Measurements from ENCODE around the gene RAPGEF4.

Gene RAPGEF4

DNA sequence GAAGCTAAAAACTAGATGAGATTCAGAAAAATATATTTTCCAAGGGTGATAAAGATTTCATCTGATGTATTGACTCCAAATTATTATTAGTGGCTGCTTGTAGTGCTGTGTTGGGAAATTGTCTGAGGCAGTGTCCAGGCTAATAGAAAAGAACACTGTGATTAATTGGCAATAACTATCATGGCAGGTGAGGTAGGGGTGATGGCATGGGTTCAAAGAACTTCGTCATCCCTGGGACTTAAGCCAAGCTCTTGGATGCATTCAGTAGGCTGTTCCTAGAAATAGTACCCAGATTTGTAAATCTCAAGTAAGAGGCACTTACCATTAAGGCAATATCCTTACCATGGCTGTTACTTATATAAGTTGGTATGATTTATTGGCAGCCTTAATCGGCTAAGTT, 13.2 kb upstream of the RAPGEF4 start:
- H3K27ac ChIP-seq (ENCODE audit: extremely low read depth, low read depth, low read length) = no peak overlapping the region
- POLR2A ChIA-PET = no interaction called here
- no peaks in the 10 kb centered on the region for H3K9me3 ChIP-seq (ENCODE audit: control insufficient read depth, insufficient read depth, low read depth, low read length)
- CTCF ChIA-PET = interaction anchor here (2.1 kb wide), 1 partner anchor 12 kb away, joined by 7 read pairs; no protein-coding TSS in a partner anchor
- no peaks in the 10 kb centered on the region for H3K36me3 ChIP-seq (ENCODE audit: control insufficient read depth in 2 of 2, insufficient read depth in 1 of 2, low read length in 2 of 2)
- TF ChIP-seq, protein P1, sequence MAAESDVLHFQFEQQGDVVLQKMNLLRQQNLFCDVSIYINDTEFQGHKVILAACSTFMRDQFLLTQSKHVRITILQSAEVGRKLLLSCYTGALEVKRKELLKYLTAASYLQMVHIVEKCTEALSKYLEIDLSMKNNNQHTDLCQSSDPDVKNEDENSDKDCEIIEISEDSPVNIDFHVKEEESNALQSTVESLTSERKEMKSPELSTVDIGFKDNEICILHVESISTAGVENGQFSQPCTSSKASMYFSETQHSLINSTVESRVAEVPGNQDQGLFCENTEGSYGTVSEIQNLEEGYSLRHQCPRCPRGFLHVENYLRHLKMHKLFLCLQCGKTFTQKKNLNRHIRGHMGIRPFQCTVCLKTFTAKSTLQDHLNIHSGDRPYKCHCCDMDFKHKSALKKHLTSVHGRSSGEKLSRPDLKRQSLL (tag by site-specific recombination; IDR thresholded peaks at IDR 0.05) = no peak
- TF ChIP-seq ZNF768 (tag by site-specific recombination; IDR thresholded peaks at IDR 0.05) (no peak), ZNF626 (tag by site-specific recombination; IDR thresholded peaks at IDR 0.05) (no peak), ZNF555 (tag by site-specific recombination; conservative IDR thresholded peaks at IDR 0.05) (no peak), ZNF10 (tag by site-specific recombination; IDR thresholded peaks at IDR 0.05) (no peak), ZNF132 (tag by site-specific recombination; IDR thresholded peaks at IDR 0.05; ENCODE audit: borderline replicate concordance) (no peak), SALL2 (tag by site-specific recombination; IDR thresholded peaks at IDR 0.05; ENCODE audit: borderline replicate concordance) (no peak), ZNF146 (tag by site-specific recombination; IDR thresholded peaks at IDR 0.05) (no peak)
- TF ChIP-seq, protein P2, sequence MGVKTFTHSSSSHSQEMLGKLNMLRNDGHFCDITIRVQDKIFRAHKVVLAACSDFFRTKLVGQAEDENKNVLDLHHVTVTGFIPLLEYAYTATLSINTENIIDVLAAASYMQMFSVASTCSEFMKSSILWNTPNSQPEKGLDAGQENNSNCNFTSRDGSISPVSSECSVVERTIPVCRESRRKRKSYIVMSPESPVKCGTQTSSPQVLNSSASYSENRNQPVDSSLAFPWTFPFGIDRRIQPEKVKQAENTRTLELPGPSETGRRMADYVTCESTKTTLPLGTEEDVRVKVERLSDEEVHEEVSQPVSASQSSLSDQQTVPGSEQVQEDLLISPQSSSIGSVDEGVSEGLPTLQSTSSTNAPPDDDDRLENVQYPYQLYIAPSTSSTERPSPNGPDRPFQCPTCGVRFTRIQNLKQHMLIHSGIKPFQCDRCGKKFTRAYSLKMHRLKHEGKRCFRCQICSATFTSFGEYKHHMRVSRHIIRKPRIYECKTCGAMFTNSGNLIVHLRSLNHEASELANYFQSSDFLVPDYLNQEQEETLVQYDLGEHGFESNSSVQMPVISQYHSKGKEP (tag by site-specific recombination; IDR thresholded peaks at IDR 0.05) = no peak
- no peak overlapping the region for H3K4me3 ChIP-seq (ENCODE audit: low read depth, low read length)
- H3K4me1 ChIP-seq (ENCODE audit: control insufficient read depth, insufficient read depth, low read length) = no peaks in the 10 kb centered on the region

DNA sequence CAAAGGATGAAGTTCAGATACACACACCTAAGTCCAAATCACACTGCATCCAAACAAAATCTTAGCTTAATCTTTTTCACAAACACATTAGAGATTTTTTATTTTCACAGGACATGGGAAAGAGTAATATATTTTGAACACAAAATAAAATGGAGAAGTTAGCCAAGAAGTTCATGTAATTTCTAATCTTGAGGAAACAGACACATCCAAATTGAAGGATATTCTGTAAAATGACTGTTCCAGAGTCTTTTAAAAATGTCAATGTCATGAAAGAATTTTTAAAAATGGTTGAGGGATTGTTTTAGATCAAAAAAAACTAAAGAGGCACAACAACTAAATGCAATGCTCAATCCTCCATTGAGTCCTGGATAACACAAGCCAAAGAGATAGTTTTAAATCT, 12.4 kb upstream of the RAPGEF4 start:
- H3K36me3 ChIP-seq (ENCODE audit: control insufficient read depth in 2 of 2, insufficient read depth in 1 of 2, low read length in 2 of 2) = no peaks in the 10 kb centered on the region
- TF ChIP-seq, protein P1 (tag by site-specific recombination; IDR thresholded peaks at IDR 0.05) = no peak
- TF ChIP-seq RBAK (tag by site-specific recombination; IDR thresholded peaks at IDR 0.05) = no peak
- TF ChIP-seq ZNF202 (tag by site-specific recombination; IDR thresholded peaks at IDR 0.05; ENCODE audit: borderline replicate concordance) = no peak
- no peak for TF ChIP-seq ZNF184 (tag by site-specific recombination; IDR thresholded peaks at IDR 0.05)
- no peak for TF ChIP-seq ZNF19 (tag by site-specific recombination; IDR thresholded peaks at IDR 0.05; ENCODE audit: low read depth)
- no peak for TF ChIP-seq EGR2 (tag by site-specific recombination; IDR thresholded peaks at IDR 0.05; ENCODE audit: low read depth)
- no peak for TF ChIP-seq ZNF324 (tag by site-specific recombination; IDR thresholded peaks at IDR 0.05)
- TF ChIP-seq, protein P3, sequence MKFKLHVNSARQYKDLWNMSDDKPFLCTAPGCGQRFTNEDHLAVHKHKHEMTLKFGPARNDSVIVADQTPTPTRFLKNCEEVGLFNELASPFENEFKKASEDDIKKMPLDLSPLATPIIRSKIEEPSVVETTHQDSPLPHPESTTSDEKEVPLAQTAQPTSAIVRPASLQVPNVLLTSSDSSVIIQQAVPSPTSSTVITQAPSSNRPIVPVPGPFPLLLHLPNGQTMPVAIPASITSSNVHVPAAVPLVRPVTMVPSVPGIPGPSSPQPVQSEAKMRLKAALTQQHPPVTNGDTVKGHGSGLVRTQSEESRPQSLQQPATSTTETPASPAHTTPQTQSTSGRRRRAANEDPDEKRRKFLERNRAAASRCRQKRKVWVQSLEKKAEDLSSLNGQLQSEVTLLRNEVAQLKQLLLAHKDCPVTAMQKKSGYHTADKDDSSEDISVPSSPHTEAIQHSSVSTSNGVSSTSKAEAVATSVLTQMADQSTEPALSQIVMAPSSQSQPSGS (tag by site-specific recombination; IDR thresholded peaks at IDR 0.05; ENCODE audit: low read depth) = no peak
- TF ChIP-seq ZNF426 (tag by site-specific recombination; IDR thresholded peaks at IDR 0.05) = no peak
- TF ChIP-seq SCRT2 (tag by site-specific recombination; IDR thresholded peaks at IDR 0.05) = no peak
- TF ChIP-seq, protein P4, sequence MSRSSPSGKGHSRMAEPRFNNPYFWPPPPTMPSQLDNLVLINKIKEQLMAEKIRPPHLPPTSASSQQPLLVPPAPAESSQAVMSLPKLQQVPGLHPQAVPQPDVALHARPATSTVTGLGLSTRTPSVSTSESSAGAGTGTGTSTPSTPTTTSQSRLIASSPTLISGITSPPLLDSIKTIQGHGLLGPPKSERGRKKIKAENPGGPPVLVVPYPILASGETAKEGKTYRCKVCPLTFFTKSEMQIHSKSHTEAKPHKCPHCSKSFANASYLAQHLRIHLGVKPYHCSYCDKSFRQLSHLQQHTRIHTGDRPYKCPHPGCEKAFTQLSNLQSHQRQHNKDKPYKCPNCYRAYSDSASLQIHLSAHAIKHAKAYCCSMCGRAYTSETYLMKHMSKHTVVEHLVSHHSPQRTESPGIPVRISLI (tag by site-specific recombination; IDR thresholded peaks at IDR 0.05) = no peak
- TF ChIP-seq SP7 (tag by site-specific recombination; IDR thresholded peaks at IDR 0.05) = no peak
- H3K9me3 ChIP-seq (ENCODE audit: control insufficient read depth, insufficient read depth, low read depth, low read length) = no peaks in the 10 kb centered on the region
- ChIA-PET POLR2A (no interaction called here), CTCF (interaction anchor here (0.6 kb wide), 1 partner anchor 142 kb away, joined by 3 read pairs; no protein-coding TSS in a partner anchor)
- no peak overlapping the region for H3K4me3 ChIP-seq (ENCODE audit: low read depth, low read length)
- no peak overlapping the region for H3K27ac ChIP-seq (ENCODE audit: extremely low read depth, low read depth, low read length)
- no peaks in the 10 kb centered on the region for H3K4me1 ChIP-seq (ENCODE audit: control insufficient read depth, insufficient read depth, low read length)
